ENCODE results near the gene ZNF778.
"Not testable (repeated sequence)": the region's sequence is repeated elsewhere in the genome, so short reads cannot be mapped to it uniquely, and the experiment has no call there.

Gene ZNF778

DNA sequence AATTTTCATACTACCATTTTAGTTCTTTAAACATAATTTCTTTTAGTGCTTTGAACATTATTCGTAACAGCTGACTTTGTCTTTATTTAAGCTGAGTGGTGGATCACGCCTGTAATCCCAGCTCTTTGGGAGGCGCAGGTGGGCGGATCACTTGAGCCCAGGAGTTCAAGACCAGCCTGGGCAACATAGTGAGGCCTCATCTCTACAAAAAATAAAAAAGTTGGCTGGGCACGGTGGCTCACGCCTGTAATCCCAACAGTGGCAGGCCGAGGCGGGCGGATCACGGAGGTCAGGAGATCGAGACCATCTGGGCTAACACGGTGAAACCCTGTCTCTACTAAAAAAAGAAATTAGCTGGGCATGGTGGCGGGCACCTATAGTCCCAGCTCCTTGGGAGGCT, 42.4 kb downstream of the ZNF778 start:
- DNase-seq, result not testable (repeated sequence)

GRCh38 chr16:89261691-89262563, 44.4 kb downstream of the ZNF778 start:
- DNase-seq, result no peak

- no peak for DNase-seq
Observed at GRCh38 chr16:89264800-89265550, 47.5 kb downstream of the ZNF778 start.

DNA sequence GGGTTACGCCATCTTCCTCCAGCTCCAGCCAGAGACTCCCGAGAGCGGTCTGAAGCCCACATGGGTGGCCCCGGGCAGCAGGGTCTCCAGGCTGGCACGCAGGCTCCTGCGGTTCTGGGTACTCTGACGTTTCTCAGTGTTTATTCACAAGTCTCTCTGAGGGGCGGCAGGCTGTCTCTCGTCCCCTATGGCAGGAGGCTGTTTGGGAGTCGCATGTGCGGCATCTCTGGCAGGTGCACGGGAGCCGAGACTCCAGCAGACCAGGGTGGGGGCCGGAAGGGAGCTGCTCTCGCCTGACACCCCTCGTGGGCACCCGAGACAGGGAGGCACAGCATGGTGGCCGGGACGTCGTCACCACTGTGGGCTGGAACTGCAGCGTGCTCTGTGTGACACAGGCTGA, 48.1 kb downstream of the ZNF778 start:
- DNase-seq, result no peak

- DNase-seq, result no peak
Observed at GRCh38 chr16:89266521-89267134, 49.1 kb downstream of the ZNF778 start.

- DNase-seq, result not testable (repeated sequence)
Observed at GRCh38 chr16:89267746-89268145, 50.2 kb downstream of the ZNF778 start.

- DNase-seq, result no peak
Observed at GRCh38 chr16:89268585-89268984, 51.1 kb downstream of the ZNF778 start.

DNA sequence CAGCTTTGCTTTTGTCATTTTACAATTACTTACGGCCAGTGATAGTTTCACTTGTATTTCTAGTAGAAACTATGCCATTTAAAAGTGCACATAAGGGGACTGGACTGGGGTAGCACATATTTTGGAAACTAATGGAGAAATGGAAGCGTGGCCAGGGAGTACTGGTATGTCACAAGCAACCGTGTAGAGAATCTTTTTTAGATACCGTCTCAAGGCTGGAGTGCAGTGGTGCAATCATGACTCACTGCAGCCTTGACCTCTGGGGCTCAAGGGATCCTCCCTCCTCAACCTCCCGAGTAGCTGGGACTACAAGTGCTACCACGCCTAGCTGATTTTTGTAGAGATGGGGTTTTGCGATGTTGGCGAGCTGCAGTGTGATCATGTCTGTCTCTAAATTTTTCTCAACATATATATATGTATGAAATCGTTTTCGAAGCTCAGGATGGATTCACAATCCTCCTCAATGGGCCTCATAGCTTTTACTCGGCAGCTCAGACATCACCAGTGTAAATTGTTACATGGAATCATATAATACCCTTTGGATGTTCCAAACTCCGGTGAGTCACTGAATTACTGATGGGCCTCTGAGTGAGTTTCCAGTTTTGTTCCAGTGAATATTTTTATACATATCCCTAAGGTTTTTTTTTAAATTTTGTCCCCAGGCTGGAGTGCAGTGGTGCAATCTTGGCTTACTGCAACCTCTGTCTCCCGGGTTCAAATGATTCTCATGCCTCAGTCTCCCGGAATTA, 51.7 kb downstream of the ZNF778 start:
- DNase-seq, result no peak

DNA sequence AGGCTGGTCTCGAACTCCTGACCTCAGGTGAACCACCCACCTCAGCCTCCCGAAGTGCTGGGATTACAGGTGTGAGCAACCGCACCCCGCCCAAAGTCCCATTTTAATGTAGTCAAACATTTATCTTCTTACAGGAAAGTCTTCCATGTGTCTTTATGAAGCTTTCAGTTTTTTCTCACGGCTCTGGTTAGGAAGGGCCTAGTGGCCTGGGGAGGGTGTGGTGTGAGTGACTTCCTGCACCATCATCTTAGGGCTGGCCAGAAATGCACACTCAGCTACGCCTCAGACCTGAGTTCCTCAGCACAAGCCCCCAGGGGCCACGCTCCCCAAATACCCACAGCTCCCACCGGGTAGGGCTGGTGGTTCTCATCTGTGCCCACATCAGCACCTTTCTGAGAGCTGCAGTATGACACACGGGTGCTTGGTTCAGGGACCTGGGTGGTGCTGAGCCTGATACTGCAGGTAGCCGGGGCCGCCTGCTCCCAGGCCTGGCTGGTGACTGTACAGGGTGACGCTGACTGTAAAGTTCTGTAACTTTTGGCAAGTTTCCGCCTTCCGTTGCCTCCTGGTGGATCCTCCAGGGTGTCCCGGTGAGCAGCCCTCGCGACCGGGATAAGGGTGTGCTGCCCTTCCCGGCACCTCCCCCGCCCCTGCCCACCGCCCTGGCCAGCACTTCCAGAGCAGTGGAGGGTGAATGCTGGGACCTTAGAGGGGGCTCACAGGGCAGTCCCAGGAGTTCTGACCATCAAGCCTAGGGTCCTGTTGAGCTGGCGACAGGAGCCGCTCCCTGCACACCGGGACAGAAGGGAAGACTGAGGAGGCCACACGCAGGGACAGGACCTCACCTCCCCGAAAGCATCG, 52.5 kb downstream of the ZNF778 start:
- no peak for DNase-seq

GRCh38 chr16:89270666-89271345, 53.3 kb downstream of the ZNF778 start:
- no peak for DNase-seq

- DNase-seq, result no peak
Observed at GRCh38 chr16:89272631-89273030, 55.1 kb downstream of the ZNF778 start.

GRCh38 chr16:89273741-89274472, 56.4 kb downstream of the ZNF778 start:
- DNase-seq, result no peak

GRCh38 chr16:89274561-89275283, 57.2 kb downstream of the ZNF778 start:
- no peak for DNase-seq

DNA sequence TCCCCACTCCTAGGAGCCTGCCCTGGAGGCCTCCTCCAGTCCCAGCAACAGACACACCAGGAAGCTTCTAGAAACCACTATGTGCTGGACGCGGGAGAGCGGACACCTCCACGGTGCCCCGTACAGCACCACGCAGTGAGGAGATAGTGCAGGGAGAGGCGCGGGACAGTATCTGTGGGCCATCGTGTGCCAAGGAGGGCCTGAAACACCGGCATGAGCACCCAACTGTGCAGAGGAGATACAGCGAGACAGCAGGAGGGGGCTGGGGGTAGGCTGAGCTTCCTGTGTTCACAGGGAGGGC, 57.7 kb downstream of the ZNF778 start:
- no peak for DNase-seq

DNA sequence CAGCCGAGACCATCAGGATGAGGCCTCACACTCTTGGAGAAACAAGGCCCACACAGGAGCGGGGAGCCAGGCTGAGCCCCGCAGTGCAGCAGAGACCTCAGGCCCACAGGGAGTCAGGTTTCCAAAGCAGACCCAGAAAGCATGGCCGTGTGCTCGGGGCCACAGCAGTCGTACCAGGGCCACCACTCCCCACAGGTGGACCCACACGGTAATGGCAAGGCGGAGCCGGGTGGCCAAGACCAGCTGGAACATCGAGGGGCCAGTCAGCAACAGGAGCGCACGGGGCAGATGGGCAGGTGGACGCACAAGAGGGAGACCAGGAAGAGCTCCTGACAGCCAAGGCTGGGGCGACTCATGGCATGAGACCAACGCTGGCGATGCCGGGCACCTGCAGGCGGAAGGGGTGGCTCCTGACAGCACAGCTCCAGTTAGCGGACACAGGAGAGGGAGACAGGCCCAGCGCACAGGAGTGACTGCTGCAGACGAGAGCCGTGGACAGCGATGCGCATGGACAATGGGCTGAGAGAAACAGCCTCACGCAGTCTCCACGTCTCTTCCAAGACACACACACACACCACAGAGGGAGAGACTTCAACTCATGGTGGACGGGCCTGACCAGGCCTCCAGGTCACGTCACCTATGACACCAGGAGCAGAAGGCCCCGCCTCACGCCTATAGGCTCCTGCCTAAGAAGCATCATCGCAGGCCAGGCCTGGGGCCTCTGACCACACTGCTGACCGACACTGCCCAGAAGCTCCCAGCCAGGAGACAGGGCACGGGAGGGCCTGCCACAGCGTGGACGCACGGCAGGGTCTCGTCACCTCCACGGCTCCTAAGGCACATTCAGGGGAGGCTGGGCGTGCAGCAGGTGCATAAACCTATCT, 58.6 kb downstream of the ZNF778 start:
- no peak for DNase-seq

DNA sequence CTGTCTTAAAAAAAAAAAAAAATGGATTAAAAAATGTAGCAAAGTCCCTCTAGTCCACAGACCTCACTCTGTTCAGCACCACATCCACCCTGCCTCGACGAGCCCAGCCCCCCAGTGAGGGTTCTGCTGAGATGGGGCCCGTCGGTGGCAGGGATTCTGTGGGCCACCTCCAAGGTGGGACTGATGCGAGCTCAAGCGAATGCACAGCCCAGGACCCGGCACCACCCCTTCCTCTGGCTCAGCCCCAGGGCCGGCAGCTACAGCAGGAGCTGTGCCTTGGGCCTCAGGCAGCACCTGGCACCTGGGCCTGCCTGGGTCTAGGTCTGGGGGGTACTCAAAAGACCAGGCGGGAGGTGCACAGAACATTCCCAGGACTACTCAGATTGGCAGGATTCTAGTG, 59.5 kb downstream of the ZNF778 start:
- DNase-seq, result no peak

- DNase-seq, result no peak
Observed at GRCh38 chr16:89277641-89278341, 60.3 kb downstream of the ZNF778 start.

DNA sequence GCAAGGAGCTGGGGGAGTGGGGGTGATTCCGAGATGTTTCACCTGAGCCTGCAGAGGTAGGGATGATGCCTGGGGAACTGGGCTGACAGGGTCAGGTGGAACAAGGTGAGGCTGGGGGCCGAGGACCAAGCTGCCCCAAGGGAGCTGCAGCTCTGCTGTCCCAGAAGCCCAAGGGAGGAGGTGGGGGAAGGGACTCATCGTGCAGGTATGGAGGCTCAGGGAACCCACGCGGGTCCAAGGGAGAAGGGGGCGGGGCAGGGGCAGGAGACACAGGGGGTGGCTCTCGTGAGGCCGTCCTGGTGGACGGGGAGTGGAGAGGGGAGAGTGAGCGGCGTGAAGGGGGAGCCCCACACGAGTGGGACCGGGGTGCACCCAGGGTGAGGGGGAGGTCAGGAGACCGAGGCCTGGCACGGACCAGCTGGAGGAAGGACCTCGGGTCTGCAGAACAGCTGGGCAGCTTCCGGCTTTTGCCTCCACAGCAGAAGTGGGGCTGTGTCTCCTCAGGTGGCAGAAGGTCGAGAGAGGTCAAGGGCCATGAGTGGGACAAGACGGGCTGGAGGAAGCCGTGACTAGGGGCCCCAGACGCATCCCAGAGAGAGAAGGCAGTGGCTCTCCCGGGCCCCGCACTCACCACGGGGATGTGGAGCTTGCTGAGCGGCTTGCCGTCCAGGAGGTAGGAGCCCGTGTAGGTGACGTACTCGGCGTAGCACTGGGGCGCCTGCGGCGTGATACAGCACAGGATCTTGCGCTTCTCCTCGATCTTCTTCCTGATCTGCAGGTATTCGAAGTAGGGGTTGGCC, 61.1 kb downstream of the ZNF778 start:
- no peak for DNase-seq

All from COR-L47 (cell line).